Trophoblast cell (in vitro differentiated cells and primary cell): Measurements from ENCODE around the gene GH1.
A peak's percentile ranks its signal among the peaks of the same experiment; 100 is the strongest.
"Not testable (repeated sequence)": the region's sequence is repeated elsewhere in the genome, so short reads cannot be mapped to it uniquely, and the experiment has no call there.

Experiments used
- DNase-seq, 2 donors: peaks; one replicate each; pipeline ENCODE4 v3.0.0-alpha.2; 2016
- H2AFZ ChIP-seq: 2 replicates; pipeline ENCODE4 v1.6.1; 2013; ENCODE audit warnings: low read length, moderate library complexity, mild to moderate bottlenecking; ENCODE audit not compliant: insufficient read depth, poor library complexity
- H2AK5ac ChIP-seq: 2 replicates; pipeline ENCODE4 v1.6.1; 2013; ENCODE audit warnings: mild to moderate bottlenecking, low read length
- H2BK120ac ChIP-seq: 2 replicates; pipeline ENCODE4 v1.6.1; 2013; ENCODE audit warnings: low read length, mild to moderate bottlenecking, moderate library complexity; ENCODE audit not compliant: insufficient read depth, poor library complexity
- H2BK12ac ChIP-seq: 2 replicates; pipeline ENCODE4 v1.6.1; 2013; ENCODE audit warnings: mild to moderate bottlenecking, low read length, moderate library complexity
- H2BK5ac ChIP-seq: 2 replicates; pipeline ENCODE4 v1.6.1; 2013; ENCODE audit warnings: low read length, low read depth, moderate library complexity, mild to moderate bottlenecking; ENCODE audit not compliant: poor library complexity
- H3K14ac ChIP-seq: 2 replicates; pipeline ENCODE4 v1.6.1; 2013; ENCODE audit warnings: mild to moderate bottlenecking, low read length
- H3K18ac ChIP-seq: 2 replicates; pipeline ENCODE4 v1.6.1; 2013; ENCODE audit warnings: mild to moderate bottlenecking, low read length
- H3K23ac ChIP-seq: 2 replicates; pipeline ENCODE4 v1.6.1; 2013; ENCODE audit warnings: low read length
- H3K27ac ChIP-seq: 2 replicates; pipeline ENCODE4 v1.5.1; 2013; ENCODE audit warnings: low read depth, mild to moderate bottlenecking, inconsistent platforms, low read length, moderate library complexity
- H3K27me3 ChIP-seq: 2 replicates; pipeline ENCODE4 v1.6.1; 2013; ENCODE audit warnings: inconsistent platforms, mild to moderate bottlenecking, low read length, moderate library complexity; ENCODE audit not compliant: insufficient read depth
- H3K36me3 ChIP-seq, 2 experiments: 1 replicate in 1 of 2; 2 replicates in 1 of 2; pipeline ENCODE4 v1.6.1; 2013; ENCODE audit warnings: low read length in 2 of 2, mild to moderate bottlenecking in 2 of 2, moderate library complexity in 1 of 2; ENCODE audit not compliant: insufficient read depth in 2 of 2, control insufficient read depth in 1 of 2
- H3K4ac ChIP-seq: 2 replicates; pipeline ENCODE4 v1.6.1; 2013; ENCODE audit warnings: low read depth, mild to moderate bottlenecking, low read length, moderate library complexity
- H3K4me1 ChIP-seq, 2 experiments: 1 replicate in 1 of 2; 2 replicates in 1 of 2; pipeline ENCODE4 v1.6.1; 2013; ENCODE audit warnings: low read length in 2 of 2, mild to moderate bottlenecking in 2 of 2, moderate library complexity in 1 of 2; ENCODE audit not compliant: insufficient read depth in 2 of 2, control insufficient read depth in 1 of 2
- H3K4me2 ChIP-seq: 2 replicates; pipeline ENCODE4 v1.6.1; 2013; ENCODE audit warnings: inconsistent platforms, mild to moderate bottlenecking, low read length, moderate library complexity
- H3K4me3 ChIP-seq: 2 replicates; pipeline ENCODE4 v1.5.1; 2013; ENCODE audit warnings: mild to moderate bottlenecking, low read depth, low read length, inconsistent platforms
- H3K79me1 ChIP-seq: one replicate; pipeline ENCODE4 v1.6.1; 2013; ENCODE audit warnings: low read length
- H3K79me2 ChIP-seq: 2 replicates; pipeline ENCODE4 v1.6.1; 2013; ENCODE audit warnings: low read length, mild to moderate bottlenecking; ENCODE audit not compliant: control insufficient read depth, insufficient read depth, poor library complexity
- H3K9ac ChIP-seq: 2 replicates; pipeline ENCODE4 v1.6.1; 2013; ENCODE audit warnings: mild to moderate bottlenecking, low read length
- H3K9me3 ChIP-seq: 2 replicates; pipeline ENCODE4 v1.6.1; 2013; ENCODE audit warnings: low read depth, mild to moderate bottlenecking, control low read depth, inconsistent platforms, low read length; ENCODE audit not compliant: insufficient read depth
- H4K12ac ChIP-seq: 2 replicates; pipeline ENCODE4 v1.6.1; 2013; ENCODE audit warnings: low read depth, mild to moderate bottlenecking, low read length, moderate library complexity
- H4K8ac ChIP-seq: 2 replicates; pipeline ENCODE4 v1.6.1; 2013; ENCODE audit warnings: low read depth, mild to moderate bottlenecking, low read length, moderate library complexity
- H4K91ac ChIP-seq: one replicate; pipeline ENCODE4 v1.6.1; 2013; ENCODE audit warnings: low read depth, mild to moderate bottlenecking, low read length, moderate library complexity
- WGBS: extraction: QIAGEN DNeasy Blood & Tissue Kit; methylation state at CpG from one replicate; pipeline ENCODE4 v1.1.7; 2013; ENCODE audit warnings: missing lambda C conversion rate; ENCODE audit not compliant: insufficient read length, insufficient coverage; ENCODE audit errors: extremely low coverage; 5-methylcytosine and 5-hydroxymethylcytosine counted together

GH1 gene

DNA sequence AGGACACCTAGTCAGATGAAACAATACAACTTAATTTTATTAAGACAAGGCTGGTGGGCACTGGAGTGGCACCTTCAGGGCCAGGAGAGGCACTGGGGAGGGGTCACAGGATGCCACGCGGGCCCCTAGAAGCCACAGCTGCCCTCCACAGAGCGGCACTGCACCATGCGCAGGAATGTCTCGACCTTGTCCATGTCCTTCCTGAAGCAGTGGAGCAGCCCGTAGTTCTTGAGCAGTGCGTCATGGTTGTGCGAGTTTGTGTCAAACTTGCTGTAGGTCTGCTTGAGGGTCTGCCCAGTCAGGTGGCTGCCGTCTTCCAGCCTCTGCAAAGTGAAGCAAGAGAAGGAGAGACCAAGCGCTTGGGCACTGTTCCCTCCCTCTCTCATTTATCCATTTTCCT lies 9.1 kb downstream of the GH1 start:
- not testable (repeated sequence) for H3K36me3 ChIP-seq, H3K79me1 ChIP-seq, H4K8ac ChIP-seq, H3K23ac ChIP-seq, H4K91ac ChIP-seq, H3K14ac ChIP-seq, H3K4me1 ChIP-seq, H2BK120ac ChIP-seq, H3K18ac ChIP-seq, H3K9me3 ChIP-seq, H2AFZ ChIP-seq, H3K9ac ChIP-seq, H3K4me3 ChIP-seq, H4K12ac ChIP-seq, H3K27me3 ChIP-seq, H3K4me2 ChIP-seq, H2AK5ac ChIP-seq, H3K79me2 ChIP-seq, H2BK5ac ChIP-seq, H3K27ac ChIP-seq, H2BK12ac ChIP-seq, H3K4ac ChIP-seq
- DNase-seq, result peak; percentile 3 to 46
- WGBS, result no CpG with 5 or more reads among the region's 10 CpGs

- not testable (repeated sequence) for H3K27ac ChIP-seq, H2BK120ac ChIP-seq, H4K91ac ChIP-seq, H3K18ac ChIP-seq, H3K23ac ChIP-seq, H3K4ac ChIP-seq, H2BK12ac ChIP-seq, H4K12ac ChIP-seq, H3K14ac ChIP-seq, H2AFZ ChIP-seq, H3K9ac ChIP-seq, H3K36me3 ChIP-seq, H3K4me1 ChIP-seq, H3K27me3 ChIP-seq, H3K79me1 ChIP-seq, H3K4me2 ChIP-seq, H3K79me2 ChIP-seq, H4K8ac ChIP-seq, H2AK5ac ChIP-seq, H2BK5ac ChIP-seq, H3K9me3 ChIP-seq, H3K4me3 ChIP-seq
- peak; percentile 80 to 96 for DNase-seq
- no CpG with 5 or more reads among the region's 12 CpGs for WGBS
Observed at GRCh38 chr17:63907161-63907778, 11.4 kb downstream of the GH1 start.

DNA sequence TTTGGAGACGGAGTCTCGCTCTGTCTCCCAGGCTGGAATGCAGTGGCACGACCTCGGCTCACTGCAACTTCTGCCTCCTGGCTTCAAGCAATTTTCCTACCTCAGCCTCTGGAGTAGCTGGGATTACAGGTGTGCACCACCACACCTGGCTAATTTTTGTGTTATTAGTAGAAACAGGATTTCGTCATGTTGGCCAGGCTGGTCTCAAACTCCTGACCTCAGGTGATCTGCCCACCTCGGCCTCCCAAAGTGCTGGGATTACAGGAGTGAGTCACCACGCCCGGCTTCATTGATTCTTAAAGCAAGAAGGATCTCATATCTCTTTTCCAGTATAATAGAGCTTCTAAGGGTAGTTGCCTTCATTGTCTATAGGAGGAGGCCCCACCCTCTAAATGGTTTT lies 13.8 kb downstream of the GH1 start:
- peak; percentile 68 to 84 for DNase-seq
- not testable (repeated sequence) for H3K27ac ChIP-seq
- no CpG with 5 or more reads among the region's 8 CpGs for WGBS

DNA sequence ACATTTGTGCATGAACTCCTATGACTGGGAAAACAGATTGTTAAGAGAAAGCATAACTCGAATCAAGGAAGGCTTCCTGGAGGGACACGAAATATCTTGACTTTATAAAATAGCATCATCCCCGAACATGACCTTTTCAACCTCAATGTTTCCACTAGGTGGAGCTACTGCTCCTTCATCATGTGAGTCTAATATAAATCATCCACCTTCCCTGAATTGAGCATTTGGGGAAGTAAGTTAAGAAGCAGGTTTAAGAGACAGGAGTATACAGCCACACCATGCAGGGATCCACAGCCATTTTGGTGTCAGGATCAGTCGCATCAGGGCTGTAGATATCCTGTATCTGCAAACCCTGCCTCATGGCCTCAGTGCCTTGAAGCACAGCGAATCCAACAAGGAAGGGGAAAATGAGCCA lies 14.8 kb downstream of the GH1 start:
- not testable (repeated sequence) for H2BK5ac ChIP-seq, H2AK5ac ChIP-seq, H3K79me2 ChIP-seq, H3K79me1 ChIP-seq, DNase-seq, H3K23ac ChIP-seq, H2BK12ac ChIP-seq, H3K4ac ChIP-seq, H3K9me3 ChIP-seq, H3K4me2 ChIP-seq, H2AFZ ChIP-seq, H3K14ac ChIP-seq, H3K4me3 ChIP-seq, H3K27ac ChIP-seq, H4K12ac ChIP-seq, H4K91ac ChIP-seq, H3K18ac ChIP-seq, H2BK120ac ChIP-seq, H3K36me3 ChIP-seq, H3K27me3 ChIP-seq, H3K9ac ChIP-seq, H3K4me1 ChIP-seq, H4K8ac ChIP-seq
- WGBS, result no CpG with 5 or more reads among the region's 5 CpGs

More for the DNA sequence above, 13.8 kb downstream of the GH1 start:
- not testable (repeated sequence) for H2AFZ ChIP-seq, H3K18ac ChIP-seq, H3K79me1 ChIP-seq, H4K91ac ChIP-seq, H3K4me3 ChIP-seq, H3K27me3 ChIP-seq, H4K8ac ChIP-seq, H3K9me3 ChIP-seq, H3K4me1 ChIP-seq, H3K79me2 ChIP-seq, H2AK5ac ChIP-seq, H2BK12ac ChIP-seq, H3K36me3 ChIP-seq, H4K12ac ChIP-seq, H2BK120ac ChIP-seq, H3K14ac ChIP-seq, H3K4me2 ChIP-seq, H3K23ac ChIP-seq, H3K9ac ChIP-seq, H2BK5ac ChIP-seq, H3K4ac ChIP-seq
